Astrocyte (in vitro differentiated cells and primary cell): Measurements from ENCODE around the gene PACS2. TPM values are rescaled to one million over a fixed set of nuclear protein-coding genes. Genes with fewer than 3 reads are reported as not detected.

Experiments used
- DNase-seq: peaks from one replicate; pipeline ENCODE4 v3.0.0-alpha.2; 2010; ENCODE audit warnings: low read depth
- FAIRE-seq: peaks from 2 replicates; lab custom pipeline; 2011; peaks lifted over from hg19 to GRCh38; lab: Jason Lieb, UNC
- H2AFZ ChIP-seq: 2 replicates; pipeline ENCODE4 v1.6.0; 2012; ENCODE audit warnings: low read depth, low read length, inconsistent platforms
- H3K27ac ChIP-seq: 2 replicates; pipeline ENCODE4 v1.5.1; 2011; ENCODE audit warnings: low read depth, low read length, inconsistent platforms
- H3K27me3 ChIP-seq: 2 replicates; pipeline ENCODE4 v1.6.0; 2011; ENCODE audit warnings: low read length, inconsistent platforms; ENCODE audit not compliant: insufficient read depth
- H3K36me3 ChIP-seq: 2 replicates; pipeline ENCODE4 v1.5.1; 2011; ENCODE audit warnings: low read length, inconsistent platforms; ENCODE audit not compliant: insufficient read depth
- H3K4me1 ChIP-seq: 2 replicates; pipeline ENCODE4 v1.5.1; 2011; ENCODE audit warnings: low read length, inconsistent platforms; ENCODE audit not compliant: insufficient read depth
- H3K4me2 ChIP-seq: 2 replicates; pipeline ENCODE4 v1.6.0; 2012; ENCODE audit warnings: low read length, inconsistent platforms
- H3K4me3 ChIP-seq: 2 replicates; pipeline ENCODE4 v1.5.1; 2011; ENCODE audit warnings: low read depth, mild to moderate bottlenecking, low read length, inconsistent platforms; ENCODE audit not compliant: insufficient read depth
- H3K79me2 ChIP-seq: 2 replicates; pipeline ENCODE4 v1.6.0; 2012; ENCODE audit warnings: mild to moderate bottlenecking, low read length, inconsistent platforms; ENCODE audit not compliant: insufficient read depth
- H3K9ac ChIP-seq: 2 replicates; pipeline ENCODE4 v1.6.0; 2012; ENCODE audit warnings: mild to moderate bottlenecking, low read length, inconsistent platforms
- H3K9me3 ChIP-seq: 2 replicates; pipeline ENCODE4 v1.5.1; 2012; ENCODE audit warnings: low read depth, mild to moderate bottlenecking, low read length, inconsistent platforms; ENCODE audit not compliant: insufficient read depth
- H4K20me1 ChIP-seq: 2 replicates; pipeline ENCODE4 v1.6.0; 2012; ENCODE audit warnings: low read length, inconsistent platforms; ENCODE audit not compliant: insufficient read depth
- H3K27ac Mint-ChIP-seq: one replicate; pipeline ENCODE4 v1.8.0; 2021; ENCODE audit warnings: mild to moderate bottlenecking, mixed read lengths; ENCODE audit not compliant: unreplicated experiment
- H3K27me3 Mint-ChIP-seq: one replicate; pipeline ENCODE4 v1.8.0; 2021; ENCODE audit warnings: low read depth, mixed read lengths; ENCODE audit not compliant: unreplicated experiment
- H3K36me3 Mint-ChIP-seq: one replicate; pipeline ENCODE4 v1.8.0; 2021; ENCODE audit warnings: low read depth, mixed read lengths; ENCODE audit not compliant: unreplicated experiment
- H3K4me1 Mint-ChIP-seq: one replicate; pipeline ENCODE4 v1.8.0; 2021; ENCODE audit warnings: low read depth, mixed read lengths; ENCODE audit not compliant: unreplicated experiment
- H3K4me3 Mint-ChIP-seq: one replicate; pipeline ENCODE4 v1.8.0; 2021; ENCODE audit warnings: mild to moderate bottlenecking, moderate library complexity, mixed read lengths; ENCODE audit not compliant: unreplicated experiment
- H3K9me3 Mint-ChIP-seq: one replicate; pipeline ENCODE4 v1.8.0; 2021; ENCODE audit warnings: mild to moderate bottlenecking, mixed read lengths; ENCODE audit not compliant: unreplicated experiment
- CTCF ChIP-seq: IDR thresholded peaks from 2 replicates; pipeline ENCODE4 v1.5.1; 2011; ENCODE audit warnings: low read depth, mild to moderate bottlenecking, inconsistent platforms, low read length, moderate library complexity; ENCODE audit not compliant: insufficient read depth
- EZH2 ChIP-seq: IDR thresholded peaks from 2 replicates; pipeline ENCODE4 v1.6.1; 2012; ENCODE audit warnings: mild to moderate bottlenecking, low read length, inconsistent platforms; ENCODE audit not compliant: insufficient read depth
- total RNA-seq: library from RNA; stranded (reverse); gene quantifications from 2 replicates; pipeline ENCODE4 v1.2.1, GENCODE V29; 2021

PACS2 gene
- total RNA-seq, 1 donor from 2014 or later, result 51.0 TPM

GRCh38 chr14:105355049-105355575, 40.6 kb downstream of the PACS2 start:
- no peaks in the 10 kb centered on the region for H3K9me3 Mint-ChIP-seq
- H2AFZ ChIP-seq, result no peak overlapping the region
- peaks cover 4% of the 10 kb centered on the region for H3K4me1 Mint-ChIP-seq
- no peak overlapping the region for H3K4me2 ChIP-seq
- no peaks in the 10 kb centered on the region for H3K36me3 Mint-ChIP-seq
- H3K36me3 ChIP-seq, result no peaks in the 10 kb centered on the region
- H4K20me1 ChIP-seq, result peaks cover 20% of the 10 kb centered on the region
- H3K4me1 ChIP-seq, result no peaks in the 10 kb centered on the region
- no peaks in the 10 kb centered on the region for H3K27me3 ChIP-seq
- H3K27me3 Mint-ChIP-seq, result no peaks in the 10 kb centered on the region
- no peak overlapping the region for H3K4me3 ChIP-seq
- no peaks in the 10 kb centered on the region for H3K9me3 ChIP-seq
- TF ChIP-seq EZH2 (no peak), CTCF (no peak)
- FAIRE-seq (no peak), DNase-seq (no peak)
- no peak overlapping the region for H3K9ac ChIP-seq
- H3K4me3 Mint-ChIP-seq, result no peak overlapping the region
- no peak overlapping the region for H3K27ac Mint-ChIP-seq
- no peaks in the 10 kb centered on the region for H3K79me2 ChIP-seq
- no peak overlapping the region for H3K27ac ChIP-seq

- TF ChIP-seq CTCF (no peak), EZH2 (no peak)
- no peaks in the 10 kb centered on the region for H3K4me1 ChIP-seq
- H3K36me3 ChIP-seq, result no peaks in the 10 kb centered on the region
- DNase-seq (no peak), FAIRE-seq (no peak)
- H4K20me1 ChIP-seq, result peaks cover 20% of the 10 kb centered on the region
- Mint-ChIP-seq H3K9me3 (no peaks in the 10 kb centered on the region), H3K36me3 (peaks cover 6% of the 10 kb centered on the region), H3K4me3 (no peak overlapping the region), H3K4me1 (peaks cover 4% of the 10 kb centered on the region), H3K27ac (no peak overlapping the region), H3K27me3 (no peaks in the 10 kb centered on the region)
- H3K27ac ChIP-seq, result no peak overlapping the region
- no peaks in the 10 kb centered on the region for H3K79me2 ChIP-seq
- no peaks in the 10 kb centered on the region for H3K27me3 ChIP-seq
- no peak overlapping the region for H2AFZ ChIP-seq
- no peak overlapping the region for H3K9ac ChIP-seq
- H3K9me3 ChIP-seq, result no peaks in the 10 kb centered on the region
- no peak overlapping the region for H3K4me3 ChIP-seq
- H3K4me2 ChIP-seq, result no peak overlapping the region
These were observed 41.5 kb downstream of the PACS2 start for GRCh38 chr14:105355850-105356604.

GRCh38 chr14:105356927-105357326, 42.4 kb downstream of the PACS2 start:
- H3K4me2 ChIP-seq, result no peak overlapping the region
- no peaks in the 10 kb centered on the region for H3K9me3 ChIP-seq
- no peaks in the 10 kb centered on the region for H3K4me1 ChIP-seq
- H4K20me1 ChIP-seq, result peaks cover 12% of the 10 kb centered on the region
- H3K9ac ChIP-seq, result no peak overlapping the region
- Mint-ChIP-seq H3K4me1 (no peaks in the 10 kb centered on the region), H3K27me3 (no peaks in the 10 kb centered on the region), H3K9me3 (no peaks in the 10 kb centered on the region), H3K4me3 (no peak overlapping the region), H3K27ac (no peak overlapping the region), H3K36me3 (peaks cover 9% of the 10 kb centered on the region)
- no peak overlapping the region for H3K27ac ChIP-seq
- H2AFZ ChIP-seq, result no peak overlapping the region
- no peak for DNase-seq
- no peak overlapping the region for H3K4me3 ChIP-seq
- H3K79me2 ChIP-seq, result no peaks in the 10 kb centered on the region
- no peak for FAIRE-seq
- H3K27me3 ChIP-seq, result no peaks in the 10 kb centered on the region
- H3K36me3 ChIP-seq, result no peaks in the 10 kb centered on the region
- no peak for TF ChIP-seq CTCF
- TF ChIP-seq EZH2, result no peak
